ENCODE data around the gene CCDC34. TPM values are rescaled to one million over a fixed set of nuclear protein-coding genes. Genes with fewer than 3 reads are reported as not detected.

The CCDC34 gene
- total RNA-seq, 1 donor from 2014 or later = 1.6 TPM

DNA sequence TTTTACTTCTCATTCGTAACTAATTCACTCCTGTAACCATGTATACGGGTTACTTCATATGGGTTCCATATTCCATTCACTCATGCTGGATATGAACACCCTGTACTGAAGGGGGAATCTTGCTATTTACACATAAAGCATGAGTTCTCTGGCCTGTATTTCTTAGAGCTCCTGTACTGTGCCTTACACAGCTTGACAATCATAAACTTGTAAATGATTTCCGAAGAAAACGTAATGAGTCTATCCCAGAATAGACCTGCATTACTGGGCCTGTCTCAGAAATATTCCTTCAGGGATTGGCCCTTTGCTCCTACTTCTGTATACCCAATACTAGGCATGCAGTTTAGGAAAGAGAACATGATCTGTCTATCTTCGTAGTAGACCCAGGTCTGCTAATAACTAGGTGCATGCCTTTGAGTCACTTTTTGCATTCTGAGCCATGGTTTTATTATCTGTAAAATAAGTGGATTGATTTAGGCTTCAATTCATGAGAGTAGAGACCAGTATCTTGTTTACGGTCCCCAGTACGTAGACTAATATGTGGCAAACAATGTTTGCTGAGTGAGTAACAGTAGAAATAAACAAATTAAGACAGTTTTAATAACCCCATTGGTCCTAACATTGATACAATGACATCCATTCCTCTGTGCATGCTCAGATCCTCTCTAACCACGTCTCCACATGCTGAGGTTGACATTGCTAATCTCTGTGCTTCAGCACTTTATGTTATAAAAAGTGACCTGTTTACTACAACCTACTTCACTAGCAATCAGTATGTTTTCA is 1.2 kb downstream of the CCDC34 start:
- intact Hi-C loops (cut with DNase I) = loop anchor here (5.0 kb wide), 1 partner anchor 110 kb away; the partner anchor contains the start of gene LGR4
- Histone ChIP-seq H3K4me1 (peaks cover 0 to 6% of the 10 kb centered on the region in 2 donors), H3K36me3 (no peaks in the 10 kb centered on the region), H3K9me3 (no peaks in the 10 kb centered on the region), H3K4me3 (peak overlapping the region in 1 of 2 donors; percentile 86), H3K27me3 (no peaks in the 10 kb centered on the region), H3K27ac (no peak overlapping the region)
- TF ChIP-seq, protein P1, sequence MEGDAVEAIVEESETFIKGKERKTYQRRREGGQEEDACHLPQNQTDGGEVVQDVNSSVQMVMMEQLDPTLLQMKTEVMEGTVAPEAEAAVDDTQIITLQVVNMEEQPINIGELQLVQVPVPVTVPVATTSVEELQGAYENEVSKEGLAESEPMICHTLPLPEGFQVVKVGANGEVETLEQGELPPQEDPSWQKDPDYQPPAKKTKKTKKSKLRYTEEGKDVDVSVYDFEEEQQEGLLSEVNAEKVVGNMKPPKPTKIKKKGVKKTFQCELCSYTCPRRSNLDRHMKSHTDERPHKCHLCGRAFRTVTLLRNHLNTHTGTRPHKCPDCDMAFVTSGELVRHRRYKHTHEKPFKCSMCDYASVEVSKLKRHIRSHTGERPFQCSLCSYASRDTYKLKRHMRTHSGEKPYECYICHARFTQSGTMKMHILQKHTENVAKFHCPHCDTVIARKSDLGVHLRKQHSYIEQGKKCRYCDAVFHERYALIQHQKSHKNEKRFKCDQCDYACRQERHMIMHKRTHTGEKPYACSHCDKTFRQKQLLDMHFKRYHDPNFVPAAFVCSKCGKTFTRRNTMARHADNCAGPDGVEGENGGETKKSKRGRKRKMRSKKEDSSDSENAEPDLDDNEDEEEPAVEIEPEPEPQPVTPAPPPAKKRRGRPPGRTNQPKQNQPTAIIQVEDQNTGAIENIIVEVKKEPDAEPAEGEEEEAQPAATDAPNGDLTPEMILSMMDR (IDR thresholded peaks at IDR 0.05) = no peak
- no peak for DNase-seq (ENCODE audit: low spot score in 2 of 2)

DNA sequence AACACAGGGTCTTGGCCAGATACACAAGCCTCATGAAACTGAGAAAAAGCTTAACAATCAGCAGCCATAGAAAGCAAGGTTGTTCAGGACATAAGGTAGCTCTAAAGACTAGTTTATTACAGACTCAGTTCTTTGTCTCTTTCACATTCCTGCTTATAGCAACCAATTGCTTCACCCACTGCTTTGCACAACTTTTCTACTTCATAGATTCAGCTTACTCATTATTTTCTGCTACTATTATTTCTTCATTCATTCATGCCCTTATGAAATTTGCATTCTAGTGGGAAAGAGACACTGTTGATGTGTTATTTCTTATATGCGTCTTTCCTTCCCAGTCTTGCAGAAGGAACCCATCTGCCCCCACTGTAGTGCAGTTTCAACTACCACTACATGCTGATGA is 4.7 kb downstream of the CCDC34 start:
- Histone ChIP-seq H3K9me3 (no peaks in the 10 kb centered on the region), H3K4me3 (no peak overlapping the region), H3K27me3 (no peaks in the 10 kb centered on the region), H3K27ac (no peak overlapping the region), H3K36me3 (no peaks in the 10 kb centered on the region), H3K4me1 (peaks cover 0 to 2% of the 10 kb centered on the region in 2 donors)
- TF ChIP-seq, protein P1 (IDR thresholded peaks at IDR 0.05) = no peak
- intact Hi-C loops (cut with DNase I) = no loop called here
- DNase-seq (ENCODE audit: low spot score in 2 of 2) = no peak

DNA sequence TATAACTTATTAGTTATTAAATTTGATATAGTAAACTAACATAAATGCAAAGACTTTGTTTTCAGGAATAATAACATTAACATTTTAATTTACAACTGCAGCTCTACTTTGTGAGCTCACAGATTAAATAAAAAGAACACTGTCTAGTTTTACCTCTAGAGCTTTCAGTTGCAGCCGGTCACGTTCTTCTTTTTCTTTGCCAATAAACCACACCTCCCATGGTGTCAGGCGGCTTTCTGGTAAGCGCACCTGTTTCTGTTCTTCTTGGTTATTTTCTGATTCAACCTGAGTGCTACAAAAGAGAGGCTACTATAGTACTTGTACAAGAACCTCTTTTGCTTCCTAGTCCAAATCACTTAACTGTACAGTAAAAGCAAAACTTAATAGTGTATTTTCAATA is 5.8 kb downstream of the CCDC34 start:
- intact Hi-C loops (cut with DNase I) = no loop called here
- H3K4me1 ChIP-seq = no peaks in the 10 kb centered on the region
- H3K4me3 ChIP-seq = no peak overlapping the region
- H3K27ac ChIP-seq = no peak overlapping the region
- DNase-seq (ENCODE audit: low spot score in 2 of 2) = no peak
- H3K9me3 ChIP-seq = no peaks in the 10 kb centered on the region
- no peaks in the 10 kb centered on the region for H3K27me3 ChIP-seq
- H3K36me3 ChIP-seq = no peaks in the 10 kb centered on the region
- TF ChIP-seq, protein P1 (IDR thresholded peaks at IDR 0.05) = no peak

DNA sequence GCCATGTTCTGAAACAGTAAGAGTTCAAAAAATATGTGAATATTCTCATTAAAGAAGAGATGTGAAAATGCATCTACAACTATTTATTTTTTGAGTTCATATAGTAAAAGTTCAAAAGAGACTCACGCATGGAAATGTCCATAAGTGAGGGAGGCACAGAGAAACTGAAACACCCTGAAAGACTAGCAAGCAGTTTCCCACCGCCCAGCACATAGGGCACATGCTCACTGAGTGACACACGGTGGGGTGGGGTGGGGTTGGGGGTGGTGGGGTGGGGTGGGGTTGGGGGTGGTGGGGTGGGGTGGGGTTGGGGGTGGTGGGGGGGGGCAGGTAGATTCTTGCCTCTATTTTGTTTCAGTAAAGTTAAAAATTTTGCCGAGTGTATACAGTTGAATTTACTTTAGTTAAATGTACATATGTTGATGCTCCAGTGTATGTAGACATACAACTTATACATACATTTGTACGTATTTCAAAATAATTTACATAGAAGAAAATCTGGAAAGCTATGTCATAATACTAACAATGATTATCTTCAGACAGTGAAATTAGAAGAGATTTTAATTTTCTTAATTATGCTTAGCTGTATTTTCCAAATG is 6.3 kb downstream of the CCDC34 start:
- no peaks in the 10 kb centered on the region for H3K9me3 ChIP-seq
- no peak overlapping the region for H3K27ac ChIP-seq
- DNase-seq (ENCODE audit: low spot score in 2 of 2) = no peak
- TF ChIP-seq, protein P1 (IDR thresholded peaks at IDR 0.05) = no peak
- H3K27me3 ChIP-seq = no peaks in the 10 kb centered on the region
- intact Hi-C loops (cut with DNase I) = no loop called here
- H3K4me1 ChIP-seq = no peaks in the 10 kb centered on the region
- H3K4me3 ChIP-seq = no peak overlapping the region
- no peaks in the 10 kb centered on the region for H3K36me3 ChIP-seq

DNA sequence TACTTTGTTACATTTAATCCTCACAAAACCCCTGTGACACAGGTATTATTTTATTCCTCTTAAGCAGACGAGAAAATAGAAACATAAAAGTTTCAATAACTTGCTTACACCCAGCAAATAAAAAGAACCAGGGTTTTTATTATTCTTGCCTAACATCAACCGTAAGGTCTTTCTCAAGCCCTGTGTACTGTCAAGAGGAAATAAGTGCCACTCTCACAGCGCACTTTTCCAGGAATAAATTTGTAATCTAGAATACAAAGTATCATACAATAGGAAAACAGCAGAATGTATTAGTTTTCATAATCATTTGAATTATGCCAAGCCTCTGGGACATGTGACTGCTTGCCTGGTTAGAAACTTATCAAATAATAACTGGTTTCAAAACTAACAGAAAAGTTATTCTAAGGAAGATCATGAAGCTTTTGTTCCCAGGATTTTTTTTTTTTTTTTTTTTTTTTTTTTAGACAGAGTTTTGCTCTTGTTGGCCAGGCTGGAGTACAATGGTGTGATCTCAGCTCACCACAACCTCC is 7.4 kb downstream of the CCDC34 start:
- intact Hi-C loops (cut with DNase I) = no loop called here
- no peak overlapping the region for H3K27ac ChIP-seq
- no peaks in the 10 kb centered on the region for H3K27me3 ChIP-seq
- DNase-seq (ENCODE audit: low spot score in 2 of 2) = no peak
- peaks cover 0 to 3% of the 10 kb centered on the region in 2 donors for H3K4me1 ChIP-seq
- H3K4me3 ChIP-seq = no peak overlapping the region
- H3K9me3 ChIP-seq = no peaks in the 10 kb centered on the region
- H3K36me3 ChIP-seq = no peaks in the 10 kb centered on the region
- TF ChIP-seq, protein P1 (IDR thresholded peaks at IDR 0.05) = no peak

Measured in ascending aorta (tissue), 2 donors.